ENCODE data around the gene MICOS13.

DNA sequence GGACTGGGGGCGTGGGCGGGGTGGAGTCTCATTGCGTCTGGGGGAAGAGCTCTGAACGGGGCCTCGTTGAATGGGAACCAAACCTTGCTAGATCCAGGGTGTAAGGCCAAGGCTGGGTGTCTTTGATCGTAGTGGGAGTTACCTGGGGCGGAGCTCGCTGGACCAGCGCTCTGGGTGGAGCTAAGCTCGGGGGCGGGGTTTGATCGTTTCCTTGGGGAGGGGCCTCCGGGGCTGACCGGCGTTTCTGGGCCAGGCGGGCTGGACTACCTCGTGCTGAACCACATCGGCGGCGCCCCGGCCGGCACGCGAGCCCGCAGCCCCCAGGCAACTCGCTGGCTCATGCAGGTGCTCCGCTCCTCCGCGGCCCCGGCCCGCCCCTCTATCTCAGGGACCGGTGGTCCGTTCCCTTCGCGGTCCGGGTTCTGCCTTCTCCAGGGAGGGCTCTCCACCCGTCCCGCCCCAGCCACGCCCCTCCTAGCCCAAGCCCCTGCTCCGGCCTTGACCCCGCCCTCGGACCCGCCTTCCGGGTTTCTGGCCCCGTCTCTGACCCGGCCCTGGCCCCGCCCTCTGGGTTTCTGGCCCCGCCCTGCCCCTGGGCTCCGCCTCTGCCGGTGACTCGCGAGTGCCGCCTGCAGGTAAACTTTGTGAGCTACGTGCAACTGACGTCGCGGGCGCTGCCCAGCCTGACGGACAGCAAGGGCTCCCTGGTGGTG, 6.5 kb upstream of the MICOS13 start:
- TF ChIP-seq CREB1 (IDR thresholded peaks at IDR 0.05; ENCODE audit: low read depth) (peak; percentile 94), TCF7 (IDR thresholded peaks at IDR 0.05; ENCODE audit: borderline replicate concordance) (no peak), SMAD5 (IDR thresholded peaks at IDR 0.05; ENCODE audit: low read depth) (no peak), EZH2 (IDR thresholded peaks at IDR 0.05; ENCODE audit: borderline replicate concordance, control insufficient read depth, low read depth, low read length) (no peak), RAD21 (IDR thresholded peaks at IDR 0.05; ENCODE audit: insufficient read depth, low read depth, low read length) (peak; percentile 42; the same call in 1 of the 2 replicates), EGR1 (IDR thresholded peaks at IDR 0.05; ENCODE audit: borderline replicate concordance in 1 of 2, low read depth in 2 of 2, low read length in 2 of 2) (peak in 1 of 2 experiments; percentile 62; a peak in 1 of 3 replicates), NRF1 (conservative IDR thresholded peaks at IDR 0.05; ENCODE audit: low read depth, low read length) (no peak), IKZF1 (conservative IDR thresholded peaks at IDR 0.05) (no peak), RFX5 (IDR thresholded peaks at IDR 0.05; ENCODE audit: low read depth, low read length) (0 out of 2 replicates have a peak, but pooled peaks have one; percentile 8), MYC (IDR thresholded peaks at IDR 0.05; ENCODE audit: insufficient read depth, insufficient read length, insufficient replicate concordance, low read length, severe bottlenecking) (no peak), SIN3A (IDR thresholded peaks at IDR 0.05; ENCODE audit: low read depth, low read length) (no peak; the same call in 1 of the 2 replicates)
- TF ChIP-seq, protein P1, sequence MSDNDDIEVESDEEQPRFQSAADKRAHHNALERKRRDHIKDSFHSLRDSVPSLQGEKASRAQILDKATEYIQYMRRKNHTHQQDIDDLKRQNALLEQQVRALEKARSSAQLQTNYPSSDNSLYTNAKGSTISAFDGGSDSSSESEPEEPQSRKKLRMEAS (IDR thresholded peaks at IDR 0.05; ENCODE audit: low read depth, low read length), result no peak
- TF ChIP-seq, protein P2, sequence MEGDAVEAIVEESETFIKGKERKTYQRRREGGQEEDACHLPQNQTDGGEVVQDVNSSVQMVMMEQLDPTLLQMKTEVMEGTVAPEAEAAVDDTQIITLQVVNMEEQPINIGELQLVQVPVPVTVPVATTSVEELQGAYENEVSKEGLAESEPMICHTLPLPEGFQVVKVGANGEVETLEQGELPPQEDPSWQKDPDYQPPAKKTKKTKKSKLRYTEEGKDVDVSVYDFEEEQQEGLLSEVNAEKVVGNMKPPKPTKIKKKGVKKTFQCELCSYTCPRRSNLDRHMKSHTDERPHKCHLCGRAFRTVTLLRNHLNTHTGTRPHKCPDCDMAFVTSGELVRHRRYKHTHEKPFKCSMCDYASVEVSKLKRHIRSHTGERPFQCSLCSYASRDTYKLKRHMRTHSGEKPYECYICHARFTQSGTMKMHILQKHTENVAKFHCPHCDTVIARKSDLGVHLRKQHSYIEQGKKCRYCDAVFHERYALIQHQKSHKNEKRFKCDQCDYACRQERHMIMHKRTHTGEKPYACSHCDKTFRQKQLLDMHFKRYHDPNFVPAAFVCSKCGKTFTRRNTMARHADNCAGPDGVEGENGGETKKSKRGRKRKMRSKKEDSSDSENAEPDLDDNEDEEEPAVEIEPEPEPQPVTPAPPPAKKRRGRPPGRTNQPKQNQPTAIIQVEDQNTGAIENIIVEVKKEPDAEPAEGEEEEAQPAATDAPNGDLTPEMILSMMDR (IDR thresholded peaks at IDR 0.05 in 2 of 3, conservative IDR thresholded peaks at IDR 0.05 in 1 of 3; ENCODE audit: control insufficient read depth in 2 of 3, extremely low read depth in 1 of 3, insufficient read depth in 1 of 3, low read depth in 3 of 3, low read length in 3 of 3), result peak; percentile 84 to 95 (median 88)
- TF ChIP-seq, protein P3, sequence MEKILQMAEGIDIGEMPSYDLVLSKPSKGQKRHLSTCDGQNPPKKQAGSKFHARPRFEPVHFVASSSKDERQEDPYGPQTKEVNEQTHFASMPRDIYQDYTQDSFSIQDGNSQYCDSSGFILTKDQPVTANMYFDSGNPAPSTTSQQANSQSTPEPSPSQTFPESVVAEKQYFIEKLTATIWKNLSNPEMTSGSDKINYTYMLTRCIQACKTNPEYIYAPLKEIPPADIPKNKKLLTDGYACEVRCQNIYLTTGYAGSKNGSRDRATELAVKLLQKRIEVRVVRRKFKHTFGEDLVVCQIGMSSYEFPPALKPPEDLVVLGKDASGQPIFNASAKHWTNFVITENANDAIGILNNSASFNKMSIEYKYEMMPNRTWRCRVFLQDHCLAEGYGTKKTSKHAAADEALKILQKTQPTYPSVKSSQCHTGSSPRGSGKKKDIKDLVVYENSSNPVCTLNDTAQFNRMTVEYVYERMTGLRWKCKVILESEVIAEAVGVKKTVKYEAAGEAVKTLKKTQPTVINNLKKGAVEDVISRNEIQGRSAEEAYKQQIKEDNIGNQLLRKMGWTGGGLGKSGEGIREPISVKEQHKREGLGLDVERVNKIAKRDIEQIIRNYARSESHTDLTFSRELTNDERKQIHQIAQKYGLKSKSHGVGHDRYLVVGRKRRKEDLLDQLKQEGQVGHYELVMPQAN (conservative IDR thresholded peaks at IDR 0.05), result peak; percentile 37

Data from GM12878 (cell line).